Ovary (tissue), 9 donors: ENCODE measurements around the gene TENT4B. TPM values are rescaled to one million over a fixed set of nuclear protein-coding genes. Genes with fewer than 3 reads are reported as not detected.
"Not testable (repeated sequence)": the region's sequence is repeated elsewhere in the genome, so short reads cannot be mapped to it uniquely, and the experiment has no call there.

Experiments used
- DNase-seq, 5 donors: peaks; one replicate each; pipeline ENCODE4 v3.0.0-alpha.2; 2019 to 2020
- H3K27ac ChIP-seq, 2 donors: fragments of 200-600 bp; one replicate each; pipeline versions ENCODE4 v1.5.1 to v1.8.0; 2019 to 2022
- H3K27me3 ChIP-seq: fragments of 200-600 bp; one replicate; pipeline ENCODE4 v1.8.0; 2022
- H3K36me3 ChIP-seq: fragments of 200-600 bp; sonication (generic); one replicate; pipeline ENCODE4 v1.5.1; 2019
- H3K4me1 ChIP-seq: one replicate; pipeline ENCODE4 v1.8.1; 2013; ENCODE audit warnings: mild to moderate bottlenecking, moderate library complexity; ENCODE audit not compliant: insufficient read depth
- H3K4me3 ChIP-seq: fragments of 200-600 bp; sonication (generic); one replicate; pipeline ENCODE4 v1.5.1; 2017
- H3K9me3 ChIP-seq, 2 donors: fragments of 200-600 bp in 1 of 2; sonication (generic) in 1 of 2; one replicate each; pipeline versions ENCODE4 v1.5.1 to v1.8.1; 2013 to 2019; ENCODE audit warnings: mild to moderate bottlenecking in 1 of 2, moderate library complexity in 1 of 2
- CTCF ChIP-seq, 3 donors: fragments of 450-650 bp in 2 of 3; fragments of 200-600 bp in 1 of 3; IDR thresholded peaks; one replicate each; pipeline versions ENCODE4 v1.5.1 to v1.8.0; 2016 to 2022; ENCODE audit warnings: antibody characterized with exemption in 3 of 3, mild to moderate bottlenecking in 1 of 3
- EP300 ChIP-seq: sonication (generic); formaldehyde crosslinking; IDR thresholded peaks from one replicate; pipeline ENCODE4 v1.6.1; 2017; ENCODE audit warnings: antibody characterized with exemption
- POLR2A ChIP-seq: fragments of 450-650 bp; IDR thresholded peaks from one replicate; pipeline ENCODE4 v1.6.1; 2017; ENCODE audit warnings: antibody characterized with exemption, mild to moderate bottlenecking, moderate library complexity
- WGBS, 3 donors: extraction: QIAGEN DNeasy Blood & Tissue Kit in 1 of 3; methylation state at CpG; one replicate each; pipeline versions ENCODE4 v1.1.5 to v1.1.7; 2013 to 2017; 5-methylcytosine and 5-hydroxymethylcytosine counted together
- intact Hi-C, 4 donors: fragments of 100-400 bp; cut with DNase I; formaldehyde crosslinking; loops; one replicate each; pipeline versions ENCODE4 v1.11.0 to v1.15.1; 2022 to 2023
- polyA plus RNA-seq, 2 donors: library from polyadenylated mRNA; stranded (reverse); fragments of 200-250 nt in 1 of 2; fragments of 350-450 nt in 1 of 2; fragmentation: Illumina TruSeq in 1 of 2; extraction: RNeasy Lipid Tissue Mini Kit (QIAGEN cat#74804) in 1 of 2; gene quantifications; one replicate each; pipeline ENCODE4 v1.2.3, GENCODE V29; 2013 to 2014
- total RNA-seq, 7 donors: library from RNA; depleted of rRNA in 2 of 7; stranded (reverse); fragments of >200 nt in 2 of 7; fragmentation: NEBNext Ultra II Directional in 3 of 7; extraction: Animal tissue kit (Norgen Biotek cat#: 25700) in 3 of 7; gene quantifications; one replicate each; pipeline versions ENCODE4 v1.1.0 to v1.2.4, GENCODE V29; 2016 to 2023
- donor health status: DM: no; HTN: no; CAD: no; lungs with moderate emphysema.
- donor health status: DM: no; HTN: no; CAD: no.
- donor health status: Bipolar disorder and iron deficiency.
- donor health status: DM: yes; HTN: yes; CAD: no.
- donor health status: DM: no; HTN: no; CAD: no.
- donor health status: DM: yes; HTN: yes; CAD: no.

TENT4B gene
- total and polyA plus RNA-seq, 9 donors = 5.3 to 17.7 (median 12.3) TPM

GRCh38 chr16:50166511-50167500, 13.7 kb downstream of the TENT4B start:
- intact Hi-C loops = no loop called here
- Histone ChIP-seq H3K4me3 (no peak overlapping the region), H3K27me3 (no peaks in the 10 kb centered on the region), H3K4me1 (peaks cover 8% of the 10 kb centered on the region), H3K27ac (no peak overlapping the region), H3K9me3 (no peaks in the 10 kb centered on the region), H3K36me3 (no peaks in the 10 kb centered on the region)
- TF ChIP-seq CTCF (IDR thresholded peaks at IDR 0.05) = no peak
- no peak for DNase-seq
- WGBS, 3 donors = 54 to 61% (median 61%) methylated on average over 9 of the region's 9 CpGs

DNA sequence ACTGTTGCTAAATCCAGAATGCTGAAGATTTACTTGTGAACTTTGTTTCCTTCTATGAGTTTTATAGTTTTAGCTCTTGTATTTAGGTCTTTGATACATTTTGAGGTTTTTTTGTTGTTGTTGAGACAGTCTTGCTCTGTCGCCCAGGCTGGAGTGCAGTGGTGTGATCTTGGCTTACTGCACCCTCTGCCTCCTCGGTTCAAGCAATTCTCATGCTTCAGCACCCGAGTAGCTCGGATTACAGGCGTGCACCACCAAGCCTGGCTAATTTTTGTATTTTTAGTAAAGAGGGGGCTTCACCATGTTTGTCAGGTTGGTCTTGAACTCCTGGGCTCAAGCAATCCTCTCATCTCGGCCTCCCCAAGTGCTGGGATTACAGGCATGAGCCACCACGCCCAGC, 14.4 kb downstream of the TENT4B start:
- Histone ChIP-seq H3K4me1 (peaks cover 8% of the 10 kb centered on the region), H3K4me3 (no peak overlapping the region), H3K9me3 (no peaks in the 10 kb centered on the region), H3K27ac (no peak overlapping the region), H3K27me3 (no peaks in the 10 kb centered on the region), H3K36me3 (no peaks in the 10 kb centered on the region)
- no peak for DNase-seq
- 68 to 74% (median 69%) methylated on average over 7 of the region's 7 CpGs for WGBS, 3 donors
- intact Hi-C loops = no loop called here
- TF ChIP-seq CTCF (IDR thresholded peaks at IDR 0.05) (no peak), EP300 (no peak), POLR2A (no peak)

GRCh38 chr16:50169555-50170096, 16.5 kb downstream of the TENT4B start:
- H3K36me3 ChIP-seq = no peaks in the 10 kb centered on the region
- no peak overlapping the region for H3K4me3 ChIP-seq
- no peak for DNase-seq
- TF ChIP-seq POLR2A (no peak), CTCF (IDR thresholded peaks at IDR 0.05) (no peak), EP300 (no peak)
- 69 to 85% (median 79%) methylated on average over 2 of the region's 2 CpGs for WGBS, 3 donors
- no peak overlapping the region for H3K27ac ChIP-seq
- no peaks in the 10 kb centered on the region for H3K27me3 ChIP-seq
- H3K4me1 ChIP-seq = peaks cover 8% of the 10 kb centered on the region
- intact Hi-C loops = no loop called here
- H3K9me3 ChIP-seq = no peaks in the 10 kb centered on the region

GRCh38 chr16:50171773-50172172, 18.7 kb downstream of the TENT4B start:
- H3K27ac ChIP-seq, intact Hi-C loops, H3K9me3 ChIP-seq, H3K36me3 ChIP-seq, H3K27me3 ChIP-seq, DNase-seq, H3K4me1 ChIP-seq, H3K4me3 ChIP-seq: not testable (repeated sequence)
- WGBS, 3 donors = 94 to 95% (median 94%) methylated on average over 4 of the region's 4 CpGs
